ENCODE results near the gene SPAG7.

DNA sequence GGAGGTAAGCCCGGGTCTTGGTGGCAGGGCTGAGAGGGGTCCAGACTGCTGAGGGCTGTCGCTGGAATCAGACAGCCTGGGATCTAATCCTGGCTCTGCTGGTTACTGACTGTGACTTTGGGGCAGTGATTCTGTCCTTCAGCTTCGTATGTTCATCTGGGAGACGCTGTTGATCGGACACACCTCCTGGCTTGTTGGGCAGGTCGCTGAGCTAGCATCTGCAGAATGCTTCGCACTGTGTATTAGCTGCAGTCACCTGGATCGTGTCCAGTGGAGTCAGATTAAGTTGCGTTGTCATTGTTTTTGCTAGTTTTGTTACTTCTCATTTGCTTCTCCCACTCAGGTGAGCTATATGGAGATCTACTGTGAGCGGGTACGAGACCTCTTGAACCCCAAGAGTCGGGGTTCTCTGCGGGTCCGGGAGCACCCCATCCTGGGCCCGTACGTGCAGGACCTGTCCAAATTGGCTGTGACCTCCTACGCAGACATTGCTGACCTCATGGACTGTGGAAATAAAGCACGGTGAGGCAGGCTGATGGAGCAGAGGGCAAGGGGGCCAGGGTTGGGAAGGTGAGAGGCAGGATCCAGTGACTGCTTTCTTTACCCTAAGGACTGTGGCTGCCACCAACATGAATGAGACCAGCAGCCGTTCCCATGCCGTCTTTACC is 34.6 kb upstream of the SPAG7 start:
- TF ChIP-seq POLR2A (IDR thresholded peaks at IDR 0.05; ENCODE audit: control extremely low read depth in 1 of 2, low read depth in 2 of 2, low read length in 2 of 2): no peak
- no peak for TF ChIP-seq MAX (IDR thresholded peaks at IDR 0.05)
- TF ChIP-seq POLR2AphosphoS5 (IDR thresholded peaks at IDR 0.05; ENCODE audit: low read depth, low read length): no peak
- no peak for TF ChIP-seq CTCF (IDR thresholded peaks at IDR 0.05; ENCODE audit: control extremely low read depth in 1 of 3, insufficient read depth in 1 of 3, low read depth in 1 of 3, low read length in 3 of 3)
- no peak for TF ChIP-seq RFX5 (IDR thresholded peaks at IDR 0.05; ENCODE audit: borderline replicate concordance, low read depth, low read length)
- TF ChIP-seq HDAC6 (IDR thresholded peaks at IDR 0.05; ENCODE audit: low read depth, low read length): no peak
- no peak for TF ChIP-seq SIN3A (conservative IDR thresholded peaks at IDR 0.05 in 1 of 2, IDR thresholded peaks at IDR 0.05 in 1 of 2; ENCODE audit: low read depth in 1 of 2, low read length in 2 of 2)
